K562 (cell line): Measurements from ENCODE around the gene NR1H2. TPM values are rescaled to one million over a fixed set of nuclear protein-coding genes. Genes with fewer than 3 reads are reported as not detected.
A peak's percentile ranks its signal among the peaks of the same experiment; 100 is the strongest.

Source experiments
- ARID1B ChIP-seq: fragments of 450-650 bp; IDR thresholded peaks from 2 replicates; pipeline ENCODE4 v1.6.1; 2016; ENCODE audit warnings: antibody characterized with exemption, mild to moderate bottlenecking, inconsistent platforms
- ARID3B ChIP-seq: fragments of 250-450 bp; sonication (Bioruptor Pico); IDR thresholded peaks from 2 replicates; pipeline ENCODE4 v1.4.0; 2020; ENCODE audit warnings: borderline replicate concordance
- ATF6 ChIP-seq: sonication (generic); formaldehyde crosslinking; IDR thresholded peaks from 2 replicates; pipeline ENCODE4 v1.4.0; 2020; ENCODE audit warnings: mild to moderate bottlenecking, missing genetic modification reagents
- BACH1 ChIP-seq: fragments of 200-800 bp; sonication (Bioruptor generic); IDR thresholded peaks from 2 replicates; pipeline ENCODE4 v1.6.1; 2016; ENCODE audit warnings: missing genetic modification characterization, missing compliant biosample characterization
- COPS2 ChIP-seq: fragments of 450-650 bp; conservative IDR thresholded peaks from 2 replicates; pipeline ENCODE4 v1.6.1; 2016; ENCODE audit warnings: mild to moderate bottlenecking, moderate library complexity
- ELF4 ChIP-seq: fragments of 450-650 bp; formaldehyde crosslinking; IDR thresholded peaks from 2 replicates; pipeline ENCODE4 v1.4.0; 2022; ENCODE audit warnings: missing genetic modification characterization
- IRF2 ChIP-seq: sonication (generic); formaldehyde crosslinking; IDR thresholded peaks from 2 replicates; pipeline ENCODE4 v1.8.1; 2022; ENCODE audit warnings: mild to moderate bottlenecking, missing genetic modification reagents
- JUNB ChIP-seq: fragments of 450-650 bp; formaldehyde crosslinking; conservative IDR thresholded peaks from 2 replicates; pipeline ENCODE4 v1.4.0; 2020; ENCODE audit warnings: mild to moderate bottlenecking
- KDM4B ChIP-seq, 2 experiments: fragments of 450-650 bp in 1 of 2; sonication (generic) in 1 of 2; IDR thresholded peaks; 2 replicates each; pipeline ENCODE4 v1.6.1; 2016 to 2017; ENCODE audit warnings: borderline replicate concordance in 2 of 2, antibody characterized with exemption in 1 of 2, low read depth in 1 of 2, mild to moderate bottlenecking in 1 of 2
- MIER1 ChIP-seq: fragments of 450-650 bp; IDR thresholded peaks from 2 replicates; pipeline ENCODE4 v1.6.1; 2016; ENCODE audit warnings: antibody characterized with exemption, mild to moderate bottlenecking, low read depth
- PHF20 ChIP-seq: fragments of 450-650 bp; IDR thresholded peaks from 2 replicates; pipeline ENCODE4 v1.6.1; 2018; ENCODE audit not compliant: partially characterized antibody
- SP1 ChIP-seq: sonication (generic); formaldehyde crosslinking; IDR thresholded peaks from 2 replicates; pipeline ENCODE4 v1.8.1; 2022; ENCODE audit warnings: mild to moderate bottlenecking, missing genetic modification reagents
- SREBF2 ChIP-seq: sonication (generic); formaldehyde crosslinking; IDR thresholded peaks from 2 replicates; pipeline ENCODE4 v1.4.0; 2020; ENCODE audit warnings: mild to moderate bottlenecking, missing genetic modification reagents
- TRIM24 ChIP-seq, 2 experiments: fragments of 450-650 bp; IDR thresholded peaks; 2 replicates each; pipeline ENCODE4 v1.6.1; 2016
- ZNF778 ChIP-seq: fragments of 450-650 bp; formaldehyde crosslinking; IDR thresholded peaks from 2 replicates; pipeline ENCODE4 v1.4.0; 2020; ENCODE audit warnings: mild to moderate bottlenecking, moderate library complexity
- ZNF780A ChIP-seq: fragments of 250-450 bp; sonication (Bioruptor Pico); IDR thresholded peaks from 2 replicates; pipeline ENCODE4 v1.5.0; 2021; ENCODE audit warnings: mild to moderate bottlenecking
- polyA plus RNA-seq, 8 experiments: library from polyadenylated mRNA; depleted of rRNA in 4 of 8; stranded (reverse) in 5 of 8; unstranded in 3 of 8; fragments of >200 nt; fragmentation: Nextera tagmentation in 2 of 8; fragmentation: Illumina TruSeq in 1 of 8; extraction: Ambion mirVana in 2 of 8; extraction: Trizol in 1 of 8; gene quantifications; 2 replicates each; pipeline versions ENCODE4 v1.2.1 to v1.2.3, GENCODE V29; 2011 to 2014; ENCODE audit warnings: inconsistent platforms in 1 of 8, missing spikeins in 1 of 8
- total RNA-seq, 7 experiments: library from RNA; depleted of rRNA in 6 of 7; stranded (reverse); fragments of >200 nt in 6 of 7; fragmentation: Illumina TruSeq in 2 of 7; extraction: Trizol in 2 of 7; gene quantifications; 2 replicates each; pipeline versions ENCODE4 v1.2.1 to v1.2.3, GENCODE V29; 2011 to 2021; ENCODE audit warnings: low replicate concordance in 1 of 7
- TF ChIP-seq, protein P1 (sequence below), 2 experiments: fragments of 450-650 bp; IDR thresholded peaks; 2 replicates each; pipeline ENCODE4 v1.6.1; 2016
- TF ChIP-seq, protein P2 (sequence below), 2 experiments: fragments of 450-650 bp in 1 of 2; sonication (generic) in 1 of 2; formaldehyde crosslinking; conservative IDR thresholded peaks; 2 replicates each; pipeline versions ENCODE4 v1.4.0 to v1.8.1; 2020 to 2022; ENCODE audit warnings: mild to moderate bottlenecking in 1 of 2, missing genetic modification reagents in 1 of 2
- TF ChIP-seq, protein P3 (sequence below): fragments of 250-450 bp; sonication (Bioruptor Pico); IDR thresholded peaks from 2 replicates; pipeline ENCODE4 v1.4.0; 2020

NR1H2 gene
- total and polyA plus RNA-seq, 9 of the 15 experiments (the other 6 are each of a cell fraction or from before 2014, with no cell fraction given): 0.11 to 73.8 (median 24.0) TPM

GRCh38 chr19:50358483-50359327 lies 17.6 kb upstream of the NR1H2 start (continued):
- TF ChIP-seq, protein P1, sequence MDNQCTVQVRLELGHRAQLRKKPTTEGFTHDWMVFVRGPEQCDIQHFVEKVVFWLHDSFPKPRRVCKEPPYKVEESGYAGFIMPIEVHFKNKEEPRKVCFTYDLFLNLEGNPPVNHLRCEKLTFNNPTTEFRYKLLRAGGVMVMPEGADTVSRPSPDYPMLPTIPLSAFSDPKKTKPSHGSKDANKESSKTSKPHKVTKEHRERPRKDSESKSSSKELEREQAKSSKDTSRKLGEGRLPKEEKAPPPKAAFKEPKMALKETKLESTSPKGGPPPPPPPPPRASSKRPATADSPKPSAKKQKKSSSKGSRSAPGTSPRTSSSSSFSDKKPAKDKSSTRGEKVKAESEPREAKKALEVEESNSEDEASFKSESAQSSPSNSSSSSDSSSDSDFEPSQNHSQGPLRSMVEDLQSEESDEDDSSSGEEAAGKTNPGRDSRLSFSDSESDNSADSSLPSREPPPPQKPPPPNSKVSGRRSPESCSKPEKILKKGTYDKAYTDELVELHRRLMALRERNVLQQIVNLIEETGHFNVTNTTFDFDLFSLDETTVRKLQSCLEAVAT (IDR thresholded peaks at IDR 0.05): 0 out of 4 replicates have a peak, but pooled peaks of 1 of the 2 experiments have one; percentile 18
- TF ChIP-seq COPS2 (no peak), MIER1 (no peak), ARID1B (0 out of 2 replicates have a peak, but pooled peaks have one; percentile 37), ELF4 (0 out of 2 replicates have a peak, but pooled peaks have one; percentile 47), ARID3B (CRISPR knock-in tag) (0 out of 2 replicates have a peak, but pooled peaks have one; percentile 25), ZNF778 (CRISPR knock-in tag) (no peak), TRIM24 (IDR thresholded peaks at IDR 0.05) (peak; percentile 45 to 62; a peak in 3 of 4 replicates), SP1 (CRISPR knock-in tag) (peak; percentile 60), ZNF780A (CRISPR knock-in tag) (no peak), BACH1 (tag) (no peak), KDM4B (IDR thresholded peaks at IDR 0.05; ENCODE audit: borderline replicate concordance in 2 of 2, low read depth in 1 of 2) (0 out of 4 replicates have a peak, but pooled peaks of 1 of the 2 experiments have one; percentile 21), IRF2 (CRISPR knock-in tag) (no peak), ATF6 (CRISPR knock-in tag) (no peak), JUNB (CRISPR knock-in tag) (peak; percentile 99), PHF20 (peak; percentile 40), SREBF2 (CRISPR knock-in tag) (0 out of 2 replicates have a peak, but pooled peaks have one; percentile 31)
- TF ChIP-seq, protein P2, sequence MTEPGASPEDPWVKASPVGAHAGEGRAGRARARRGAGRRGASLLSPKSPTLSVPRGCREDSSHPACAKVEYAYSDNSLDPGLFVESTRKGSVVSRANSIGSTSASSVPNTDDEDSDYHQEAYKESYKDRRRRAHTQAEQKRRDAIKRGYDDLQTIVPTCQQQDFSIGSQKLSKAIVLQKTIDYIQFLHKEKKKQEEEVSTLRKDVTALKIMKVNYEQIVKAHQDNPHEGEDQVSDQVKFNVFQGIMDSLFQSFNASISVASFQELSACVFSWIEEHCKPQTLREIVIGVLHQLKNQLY (CRISPR knock-in tag; conservative IDR thresholded peaks at IDR 0.05): no peak
- TF ChIP-seq, protein P3, sequence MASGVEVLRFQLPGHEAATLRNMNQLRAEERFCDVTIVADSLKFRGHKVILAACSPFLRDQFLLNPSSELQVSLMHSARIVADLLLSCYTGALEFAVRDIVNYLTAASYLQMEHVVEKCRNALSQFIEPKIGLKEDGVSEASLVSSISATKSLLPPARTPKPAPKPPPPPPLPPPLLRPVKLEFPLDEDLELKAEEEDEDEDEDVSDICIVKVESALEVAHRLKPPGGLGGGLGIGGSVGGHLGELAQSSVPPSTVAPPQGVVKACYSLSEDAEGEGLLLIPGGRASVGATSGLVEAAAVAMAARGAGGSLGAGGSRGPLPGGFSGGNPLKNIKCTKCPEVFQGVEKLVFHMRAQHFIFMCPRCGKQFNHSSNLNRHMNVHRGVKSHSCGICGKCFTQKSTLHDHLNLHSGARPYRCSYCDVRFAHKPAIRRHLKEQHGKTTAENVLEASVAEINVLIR: peak; percentile 99
